Activated CD4-positive, alpha-beta T cell treated with anti-CD3 and anti-CD28 coated beads, Interleukin-2, amount 10 ng/mL, durations not matched to agents 24 days and 14 days (primary cell): ENCODE data around the gene ITGAD. TPM values are rescaled to one million over a fixed set of nuclear protein-coding genes. Genes with fewer than 3 reads are reported as not detected.

Source experiments
- DNase-seq: peaks from one replicate; pipeline ENCODE4 v3.0.0; 2022
- H3K27ac Mint-ChIP-seq: one replicate; pipeline ENCODE4 v1.8.0; 2022; ENCODE audit warnings: mild to moderate bottlenecking, mixed read lengths
- H3K27me3 Mint-ChIP-seq: one replicate; pipeline ENCODE4 v1.8.0; 2022; ENCODE audit warnings: mixed read lengths
- H3K36me3 Mint-ChIP-seq: one replicate; pipeline ENCODE4 v1.8.0; 2022; ENCODE audit warnings: low read depth, mild to moderate bottlenecking, mixed read lengths
- H3K4me1 Mint-ChIP-seq: one replicate; pipeline ENCODE4 v1.8.0; 2021; ENCODE audit warnings: mixed read lengths
- H3K4me3 Mint-ChIP-seq: one replicate; pipeline ENCODE4 v1.8.0; 2022; ENCODE audit warnings: mild to moderate bottlenecking, moderate library complexity, mixed read lengths
- H3K9me3 Mint-ChIP-seq: one replicate; pipeline ENCODE4 v1.8.0; 2021; ENCODE audit warnings: mixed read lengths
- intact Hi-C: fragments of 100-400 bp; cut with micrococcal nuclease; formaldehyde crosslinking; loops from one replicate; pipeline ENCODE4 v1.15.1; 2023
- total RNA-seq: library from RNA; stranded (reverse); gene quantifications from 2 replicates; pipeline ENCODE4 v1.2.3, GENCODE V29; 2022

The ITGAD gene
- total RNA-seq, 1 donor from 2014 or later, result not detected

GRCh38 chr16:31357324-31358109, 35.6 kb upstream of the ITGAD start:
- no peaks in the 10 kb centered on the region for H3K27me3 Mint-ChIP-seq
- H3K4me1 Mint-ChIP-seq, result peaks cover 49% of the 10 kb centered on the region
- peaks cover 2% of the 10 kb centered on the region for H3K36me3 Mint-ChIP-seq
- H3K9me3 Mint-ChIP-seq, result no peaks in the 10 kb centered on the region
- H3K27ac Mint-ChIP-seq, result peak overlapping the region; percentile 86
- intact Hi-C loops, result loop anchor here (10.0 kb wide), 2 partner anchors 93 to 517 kb away; partner anchors contain the start of gene ZNF267
- DNase-seq, result peak; percentile 69
- peak overlapping the region; percentile 20 for H3K4me3 Mint-ChIP-seq

- intact Hi-C loops, result no loop called here
Measured at GRCh38 chr16:31360251-31360650, 32.9 kb upstream of the ITGAD start.

DNA sequence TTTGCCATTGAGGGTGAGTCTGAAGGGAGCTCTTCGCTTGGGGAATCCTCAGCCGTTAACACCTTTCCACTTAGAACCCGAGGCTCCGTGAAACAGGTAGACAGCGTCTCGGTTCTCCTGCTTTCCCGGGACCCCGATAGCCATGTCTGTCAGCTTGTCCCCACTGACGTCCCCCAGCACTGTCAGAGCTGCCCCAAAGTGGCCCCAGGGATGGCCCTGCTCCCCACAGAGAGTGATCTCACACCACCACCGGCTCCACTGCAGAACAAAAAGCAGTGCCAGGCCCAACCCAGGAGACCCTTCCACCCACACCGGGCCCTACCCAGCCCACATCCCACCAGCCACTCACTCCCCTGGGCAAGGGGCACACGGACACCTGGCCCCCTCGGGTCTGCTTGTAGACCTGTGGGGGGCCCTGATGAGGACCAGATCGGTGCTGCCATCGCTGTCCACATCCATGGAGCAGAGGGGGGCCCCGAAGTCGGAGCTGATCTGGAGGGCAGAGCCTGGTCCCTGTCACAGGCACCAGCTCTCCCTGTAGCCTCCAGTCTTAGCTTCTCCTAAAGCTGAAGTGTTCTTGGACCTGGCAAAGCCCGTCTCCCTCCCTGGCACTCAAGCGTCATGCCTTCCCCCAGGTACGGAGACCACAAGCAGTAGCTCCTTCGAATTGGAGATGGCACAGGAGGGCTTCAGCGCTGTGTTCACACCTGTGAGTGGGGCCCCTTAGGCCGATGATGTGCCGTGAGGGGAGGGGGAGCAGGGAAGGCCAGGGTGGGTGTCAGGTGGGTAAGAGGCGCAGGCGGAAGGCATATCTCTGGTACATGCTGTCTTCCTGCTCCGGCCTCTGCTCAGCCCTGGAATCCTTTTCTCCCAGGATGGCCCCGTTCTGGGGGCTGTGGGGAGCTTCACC, 31.7 kb upstream of the ITGAD start:
- Mint-ChIP-seq H3K9me3 (no peaks in the 10 kb centered on the region), H3K4me3 (no peak overlapping the region), H3K27ac (no peak overlapping the region), H3K27me3 (no peaks in the 10 kb centered on the region), H3K36me3 (peaks cover 17% of the 10 kb centered on the region), H3K4me1 (peaks cover 28% of the 10 kb centered on the region)
- intact Hi-C loops, result no loop called here
- no peak for DNase-seq

More at GRCh38 chr16:31360251-31360650, 32.9 kb upstream of the ITGAD start:
- Mint-ChIP-seq H3K4me1 (peaks cover 35% of the 10 kb centered on the region), H3K27ac (no peak overlapping the region), H3K27me3 (no peaks in the 10 kb centered on the region), H3K9me3 (no peaks in the 10 kb centered on the region), H3K4me3 (no peak overlapping the region), H3K36me3 (peaks cover 10% of the 10 kb centered on the region)
- no peak for DNase-seq

DNA sequence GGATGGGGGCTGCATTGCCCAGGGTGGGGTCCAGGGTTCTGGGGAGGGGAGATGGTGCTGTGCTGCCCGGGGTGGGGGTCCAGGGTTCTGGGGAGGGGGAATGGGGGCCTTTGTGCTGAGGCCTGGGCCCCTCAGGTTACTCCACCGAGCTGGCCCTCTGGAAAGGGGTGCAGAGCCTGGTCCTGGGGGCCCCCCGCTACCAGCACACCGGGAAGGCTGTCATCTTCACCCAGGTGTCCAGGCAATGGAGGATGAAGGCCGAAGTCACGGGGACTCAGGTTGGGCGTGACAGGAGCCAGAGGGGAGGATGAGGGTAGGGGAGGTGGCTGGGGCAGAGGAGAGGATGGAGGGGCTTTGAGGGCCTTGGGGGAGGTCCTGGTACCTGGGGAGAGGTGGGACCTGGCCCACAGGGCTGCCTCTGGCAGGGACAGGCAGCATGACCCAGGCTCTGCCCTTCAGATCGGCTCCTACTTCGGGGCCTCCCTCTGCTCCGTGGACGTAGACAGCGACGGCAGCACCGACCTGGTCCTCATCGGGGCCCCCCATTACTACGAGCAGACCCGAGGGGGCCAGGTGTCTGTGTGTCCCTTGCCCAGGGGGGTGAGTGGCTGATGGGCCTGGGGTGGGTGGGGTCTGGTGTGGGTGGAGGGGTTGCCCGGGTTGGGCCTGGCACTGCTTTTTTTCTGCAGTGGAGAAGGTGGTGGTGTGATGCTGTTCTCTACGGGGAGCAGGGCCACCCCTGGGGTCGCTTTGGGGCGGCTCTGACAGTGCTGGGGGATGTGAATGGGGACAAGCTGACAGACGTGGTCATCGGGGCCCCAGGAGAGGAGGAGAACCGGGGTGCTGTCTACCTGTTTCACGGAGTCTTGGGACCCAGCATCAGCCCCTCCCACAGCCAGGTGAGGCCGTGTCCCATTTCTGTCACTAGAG, 30.4 kb upstream of the ITGAD start:
- no peaks in the 10 kb centered on the region for H3K27me3 Mint-ChIP-seq
- no peak overlapping the region for H3K4me3 Mint-ChIP-seq
- H3K4me1 Mint-ChIP-seq, result peaks cover 31% of the 10 kb centered on the region
- H3K9me3 Mint-ChIP-seq, result no peaks in the 10 kb centered on the region
- H3K36me3 Mint-ChIP-seq, result peaks cover 24% of the 10 kb centered on the region
- intact Hi-C loops, result no loop called here
- no peak overlapping the region for H3K27ac Mint-ChIP-seq
- DNase-seq, result no peak

DNA sequence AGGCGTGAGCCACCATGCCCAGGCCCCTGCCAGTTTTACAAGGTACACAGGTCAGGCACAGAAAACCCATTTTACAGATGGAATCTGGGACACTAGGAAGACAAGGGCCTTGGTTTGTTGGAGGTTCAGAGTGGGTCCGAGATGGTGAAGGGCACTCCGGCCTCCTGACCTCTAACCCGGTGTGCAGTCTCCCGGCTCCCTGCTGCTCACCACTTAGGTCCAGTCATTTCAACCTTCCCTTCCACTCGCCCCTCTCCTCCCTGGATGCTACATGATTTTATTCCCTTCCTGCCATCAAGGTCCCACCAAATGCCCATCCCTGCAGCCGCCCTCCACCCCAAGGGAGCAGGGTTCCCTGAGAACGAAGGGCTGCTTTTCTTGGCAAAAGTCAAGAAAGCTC, 29.4 kb upstream of the ITGAD start:
- Mint-ChIP-seq H3K4me1 (peaks cover 31% of the 10 kb centered on the region), H3K9me3 (no peaks in the 10 kb centered on the region), H3K4me3 (no peak overlapping the region), H3K27ac (no peak overlapping the region), H3K27me3 (no peaks in the 10 kb centered on the region), H3K36me3 (peaks cover 26% of the 10 kb centered on the region)
- DNase-seq, result no peak
- intact Hi-C loops, result no loop called here

DNA sequence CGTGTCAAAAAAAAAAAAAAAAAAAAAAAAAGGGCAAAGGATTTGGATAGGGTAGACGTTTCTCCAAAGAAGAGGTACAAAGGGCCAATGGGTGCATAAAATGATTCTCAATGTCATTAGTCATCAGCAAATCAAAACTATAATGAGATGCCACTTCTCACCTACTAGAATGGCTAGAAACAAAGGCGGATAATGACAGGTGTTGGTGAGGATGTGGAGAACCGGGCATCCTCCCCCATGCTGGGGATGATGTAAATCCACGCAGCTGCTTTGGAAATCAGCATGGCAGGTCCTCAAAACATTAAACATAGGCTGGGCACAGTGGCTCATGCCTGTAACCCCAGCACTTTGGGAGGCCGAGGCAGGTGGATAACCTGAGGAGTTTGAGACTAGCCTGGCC, 28.7 kb upstream of the ITGAD start:
- no peaks in the 10 kb centered on the region for H3K27me3 Mint-ChIP-seq

GRCh38 chr16:31365131-31365865, 27.8 kb upstream of the ITGAD start:
- Mint-ChIP-seq H3K4me3 (no peak overlapping the region), H3K27me3 (no peaks in the 10 kb centered on the region), H3K9me3 (no peaks in the 10 kb centered on the region), H3K27ac (peak overlapping the region; percentile 73), H3K36me3 (peaks cover 26% of the 10 kb centered on the region), H3K4me1 (peaks cover 28% of the 10 kb centered on the region)
- DNase-seq, result no peak
- intact Hi-C loops, result no loop called here

More for the DNA sequence above, 28.7 kb upstream of the ITGAD start:
- Mint-ChIP-seq H3K27ac (no peak overlapping the region), H3K4me3 (no peak overlapping the region), H3K36me3 (peaks cover 26% of the 10 kb centered on the region), H3K9me3 (no peaks in the 10 kb centered on the region), H3K4me1 (peaks cover 31% of the 10 kb centered on the region)
- intact Hi-C loops, result no loop called here
- no peak for DNase-seq

DNA sequence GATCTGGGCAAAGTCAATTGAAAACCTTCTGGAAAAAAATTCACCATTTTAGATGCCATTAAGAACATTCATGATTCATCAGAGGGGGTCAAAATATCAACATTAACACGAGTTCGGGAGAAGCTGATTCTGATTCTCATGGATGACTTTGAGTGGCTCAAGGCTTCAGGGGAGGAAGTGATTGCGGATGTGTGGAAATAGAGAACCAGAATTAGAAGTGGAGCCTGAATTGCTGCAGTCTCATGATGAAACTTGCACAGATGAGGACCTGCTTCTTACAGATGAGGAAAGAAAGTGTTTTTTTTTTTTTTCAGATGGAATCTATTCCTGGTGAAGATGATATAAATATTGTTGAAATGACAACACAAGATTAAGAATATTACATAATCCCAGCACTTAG, 25.3 kb upstream of the ITGAD start:
- Mint-ChIP-seq H3K9me3 (no peaks in the 10 kb centered on the region), H3K4me1 (peaks cover 26% of the 10 kb centered on the region)
- intact Hi-C loops, result no loop called here

DNA sequence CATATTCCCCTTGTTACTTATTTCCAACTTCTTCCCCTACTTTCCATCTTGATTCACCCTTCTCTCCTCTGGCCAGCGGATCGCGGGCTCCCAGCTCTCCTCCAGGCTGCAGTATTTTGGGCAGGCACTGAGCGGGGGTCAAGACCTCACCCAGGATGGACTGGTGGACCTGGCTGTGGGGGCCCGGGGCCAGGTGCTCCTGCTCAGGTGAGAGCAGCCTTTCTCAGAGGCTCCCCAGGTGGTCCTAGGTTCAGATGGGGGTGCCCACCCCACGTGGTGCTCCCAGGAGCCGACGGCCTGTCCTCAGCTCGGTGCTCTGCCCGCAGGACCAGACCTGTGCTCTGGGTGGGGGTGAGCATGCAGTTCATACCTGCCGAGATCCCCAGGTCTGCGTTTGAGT, 22.1 kb upstream of the ITGAD start:
- Mint-ChIP-seq H3K4me1 (peaks cover 19% of the 10 kb centered on the region), H3K4me3 (no peak overlapping the region), H3K36me3 (peaks cover 44% of the 10 kb centered on the region), H3K27ac (no peak overlapping the region), H3K9me3 (peaks cover 4% of the 10 kb centered on the region), H3K27me3 (peaks cover 1% of the 10 kb centered on the region)
- DNase-seq, result no peak
- intact Hi-C loops, result no loop called here

More for the DNA sequence above, 25.3 kb upstream of the ITGAD start:
- H3K4me3 Mint-ChIP-seq, result no peak overlapping the region
- no peaks in the 10 kb centered on the region for H3K27me3 Mint-ChIP-seq
- H3K36me3 Mint-ChIP-seq, result peaks cover 40% of the 10 kb centered on the region
- H3K27ac Mint-ChIP-seq, result peak overlapping the region; percentile 51
- no peak for DNase-seq

DNA sequence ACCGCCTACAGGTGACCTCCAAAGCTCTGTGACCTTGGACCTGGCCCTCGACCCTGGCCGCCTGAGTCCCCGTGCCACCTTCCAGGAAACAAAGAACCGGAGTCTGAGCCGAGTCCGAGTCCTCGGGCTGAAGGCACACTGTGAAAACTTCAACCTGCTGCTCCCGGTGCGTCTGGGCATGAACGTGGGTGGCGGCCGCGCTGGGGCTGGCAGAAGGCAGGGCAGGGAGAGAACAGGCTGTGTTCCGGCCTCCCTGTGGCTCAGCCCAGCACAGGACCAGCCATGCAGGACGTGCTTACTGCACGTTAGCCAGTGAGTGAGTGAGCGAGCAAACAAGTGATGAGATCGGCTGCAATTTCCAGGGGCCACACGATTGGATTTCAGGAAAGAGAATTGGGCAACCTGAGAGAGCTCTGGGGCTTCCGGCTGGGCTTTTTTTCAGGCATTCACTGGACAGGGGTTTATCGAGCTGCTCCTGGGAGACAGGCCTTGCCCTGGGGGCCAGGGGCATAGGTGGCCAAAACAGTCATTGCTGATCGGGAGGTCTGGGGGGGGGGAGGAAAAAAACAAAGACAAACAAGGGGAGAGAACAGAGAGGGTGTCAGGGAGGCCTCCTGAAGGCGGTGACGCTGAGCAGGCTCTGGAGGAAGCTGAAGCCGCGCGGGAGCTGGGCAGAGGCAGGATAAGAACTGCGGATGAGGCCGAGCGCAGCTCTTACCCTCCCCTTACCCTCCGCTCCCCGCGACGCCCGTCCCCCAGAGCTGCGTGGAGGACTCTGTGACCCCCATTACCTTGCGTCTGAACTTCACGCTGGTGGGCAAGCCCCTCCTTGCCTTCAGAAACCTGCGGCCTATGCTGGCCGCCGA, 21.3 kb upstream of the ITGAD start:
- peaks cover 4% of the 10 kb centered on the region for H3K9me3 Mint-ChIP-seq
- DNase-seq, result no peak
- no peak overlapping the region for H3K27ac Mint-ChIP-seq
- H3K27me3 Mint-ChIP-seq, result peaks cover 1% of the 10 kb centered on the region
- H3K4me1 Mint-ChIP-seq, result peaks cover 11% of the 10 kb centered on the region
- H3K4me3 Mint-ChIP-seq, result no peak overlapping the region
- peaks cover 37% of the 10 kb centered on the region for H3K36me3 Mint-ChIP-seq
- intact Hi-C loops, result no loop called here

- Mint-ChIP-seq H3K36me3 (peaks cover 40% of the 10 kb centered on the region), H3K27ac (no peak overlapping the region), H3K4me3 (no peak overlapping the region), H3K4me1 (peaks cover 1% of the 10 kb centered on the region), H3K27me3 (peaks cover 1% of the 10 kb centered on the region), H3K9me3 (peaks cover 4% of the 10 kb centered on the region)
- intact Hi-C loops, result no loop called here
- DNase-seq, result no peak
Measured at GRCh38 chr16:31373235-31373634, 19.9 kb upstream of the ITGAD start.

DNA sequence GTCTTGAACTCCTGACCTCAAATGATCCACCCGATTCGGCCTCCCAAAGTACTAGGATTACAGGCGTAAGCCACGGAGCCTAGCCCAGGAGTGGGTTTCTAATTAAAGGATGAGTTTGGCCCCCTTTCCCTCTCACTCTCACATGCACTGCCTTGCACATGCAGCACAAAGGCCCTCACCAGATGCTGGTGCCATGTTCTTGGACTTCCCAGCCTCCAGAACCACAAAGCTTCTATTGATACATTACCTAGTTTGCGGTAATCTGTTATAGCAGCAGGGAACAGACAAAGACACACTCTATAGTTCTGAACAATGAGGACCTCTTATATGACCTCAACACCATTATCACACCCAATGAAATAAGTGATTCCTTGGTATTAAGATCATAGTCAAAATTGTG, 17.9 kb upstream of the ITGAD start:
- peaks cover 1% of the 10 kb centered on the region for H3K4me1 Mint-ChIP-seq
- intact Hi-C loops, result no loop called here
- DNase-seq, result no peak
- peaks cover 4% of the 10 kb centered on the region for H3K9me3 Mint-ChIP-seq
- H3K27me3 Mint-ChIP-seq, result peaks cover 1% of the 10 kb centered on the region
- peaks cover 43% of the 10 kb centered on the region for H3K36me3 Mint-ChIP-seq
- H3K4me3 Mint-ChIP-seq, result no peak overlapping the region
- H3K27ac Mint-ChIP-seq, result no peak overlapping the region
